BJ (cell line): ENCODE data around the gene OPRM1. TPM values are rescaled to one million over a fixed set of nuclear protein-coding genes. Genes with fewer than 3 reads are reported as not detected.

ENCODE experiments used
- CTCF ChIA-PET: fragments of 350-600 bp; formaldehyde crosslinking; extraction: SDS; loops from one replicate; lab custom pipeline; 2021; ENCODE audit warnings: antibody characterized with exemption, inconsistent platforms; lab: Yijun Ruan, JAX
- POLR2A ChIA-PET: fragments of 300-600 bp; sonication (Branson Sonifier 250); formaldehyde crosslinking; extraction: SDS; loops from one replicate; lab custom pipeline; 2021; ENCODE audit warnings: antibody characterized with exemption; lab: Charles Lee
- DNase-seq: peaks from one replicate; pipeline ENCODE4 v3.0.0-alpha.2; 2011; ENCODE audit warnings: low read depth
- H3K27me3 ChIP-seq: 2 replicates; pipeline ENCODE4 v1.6.0; 2011; ENCODE audit warnings: low read length; ENCODE audit not compliant: control insufficient read depth, insufficient read depth
- H3K36me3 ChIP-seq: 2 replicates; pipeline ENCODE4 v1.5.1; 2011; ENCODE audit warnings: low read length; ENCODE audit not compliant: control insufficient read depth, insufficient read depth
- H3K4me3 ChIP-seq: 2 replicates; pipeline ENCODE4 v1.5.1; 2011; ENCODE audit warnings: low read depth, mild to moderate bottlenecking, control low read depth, low read length
- CTCF ChIP-seq: IDR thresholded peaks from 2 replicates; pipeline ENCODE4 v1.5.1; 2011; ENCODE audit warnings: low read depth, mild to moderate bottlenecking, control low read depth, inconsistent platforms, low read length, moderate library complexity; ENCODE audit not compliant: insufficient read depth
- polyA plus RNA-seq: library from polyadenylated mRNA; depleted of rRNA; stranded (reverse); fragments of >200 nt; gene quantifications from 2 replicates; pipeline ENCODE4 v1.2.3, GENCODE V29; 2011

The OPRM1 gene
- polyA plus RNA-seq, 1 experiment = not detected

- no peak for TF ChIP-seq CTCF
- Histone ChIP-seq H3K4me3 (no peak overlapping the region), H3K36me3 (no peaks in the 10 kb centered on the region), H3K27me3 (no peaks in the 10 kb centered on the region)
- ChIA-PET CTCF (no interaction called here), POLR2A (no interaction called here)
- DNase-seq = no peak
Observed at GRCh38 chr6:154106251-154106650, 67.2 kb downstream of the OPRM1 start.

GRCh38 chr6:154111025-154111424 is 72.0 kb downstream of the OPRM1 start:
- POLR2A ChIA-PET = no interaction called here
- no peak overlapping the region for H3K4me3 ChIP-seq
- no peaks in the 10 kb centered on the region for H3K27me3 ChIP-seq
- DNase-seq = no peak
- H3K36me3 ChIP-seq = no peaks in the 10 kb centered on the region
- TF ChIP-seq CTCF = no peak
- CTCF ChIA-PET = no interaction called here

GRCh38 chr6:154112181-154112809 is 73.3 kb downstream of the OPRM1 start:
- ChIA-PET POLR2A (no interaction called here), CTCF (no interaction called here)
- no peak overlapping the region for H3K4me3 ChIP-seq
- no peaks in the 10 kb centered on the region for H3K36me3 ChIP-seq
- no peak for TF ChIP-seq CTCF
- DNase-seq = no peak
- H3K27me3 ChIP-seq = no peaks in the 10 kb centered on the region

- no peak for TF ChIP-seq CTCF
- CTCF ChIA-PET = no interaction called here
Observed at GRCh38 chr6:154113392-154113791, 74.4 kb downstream of the OPRM1 start.

GRCh38 chr6:154117485-154117884 is 78.4 kb downstream of the OPRM1 start:
- ChIA-PET POLR2A (no interaction called here), CTCF (no interaction called here)
- TF ChIP-seq CTCF = no peak
- Histone ChIP-seq H3K36me3 (no peaks in the 10 kb centered on the region), H3K27me3 (no peaks in the 10 kb centered on the region), H3K4me3 (no peak overlapping the region)
- DNase-seq = no peak

More at GRCh38 chr6:154113392-154113791, 74.4 kb downstream of the OPRM1 start:
- Histone ChIP-seq H3K4me3 (no peak overlapping the region), H3K27me3 (no peaks in the 10 kb centered on the region), H3K36me3 (no peaks in the 10 kb centered on the region)
- POLR2A ChIA-PET = no interaction called here
- DNase-seq = no peak
